Liver (tissue), 9 donors: ENCODE data around the gene NAV2. TPM values are rescaled to one million over a fixed set of nuclear protein-coding genes. Genes with fewer than 3 reads are reported as not detected.

ENCODE experiments used
- DNase-seq: peaks from one replicate; pipeline ENCODE4 v3.0.0-alpha.2; 2017; ENCODE audit warnings: low spot score
- H3K27ac ChIP-seq, 2 donors: one replicate each; pipeline ENCODE4 v1.7.0; 2013; ENCODE audit warnings: inconsistent platforms in 2 of 2, low read length in 2 of 2, control low read depth in 1 of 2, low read depth in 1 of 2, mild to moderate bottlenecking in 1 of 2
- H3K27me3 ChIP-seq, 4 donors: one replicate each; pipeline versions ENCODE4 v1.6.1 to v1.7.0; 2013; ENCODE audit warnings: low read length in 3 of 4, inconsistent platforms in 1 of 4, mild to moderate bottlenecking in 1 of 4, moderate library complexity in 1 of 4; ENCODE audit not compliant: control insufficient read depth in 4 of 4, insufficient read depth in 4 of 4
- H3K36me3 ChIP-seq, 4 donors: one replicate each; pipeline versions ENCODE4 v1.6.1 to v1.7.0; 2013; ENCODE audit warnings: low read length in 3 of 4, mild to moderate bottlenecking in 3 of 4, low read depth in 1 of 4, moderate library complexity in 1 of 4; ENCODE audit not compliant: control insufficient read depth in 4 of 4, insufficient read depth in 3 of 4
- H3K4me1 ChIP-seq, 4 donors: one replicate each; pipeline versions ENCODE4 v1.6.1 to v1.7.0; 2013; ENCODE audit warnings: low read length in 3 of 4, mild to moderate bottlenecking in 3 of 4, moderate library complexity in 1 of 4; ENCODE audit not compliant: control insufficient read depth in 4 of 4, insufficient read depth in 4 of 4
- H3K4me3 ChIP-seq, 3 donors: one replicate each; pipeline versions ENCODE4 v1.6.1 to v1.7.0; 2013; ENCODE audit warnings: low read length in 3 of 3, control low read depth in 1 of 3, low read depth in 1 of 3, mild to moderate bottlenecking in 1 of 3
- H3K9ac ChIP-seq, 2 donors: one replicate each; pipeline ENCODE4 v1.7.0; 2013; ENCODE audit warnings: low read length in 2 of 2, mild to moderate bottlenecking in 2 of 2, moderate library complexity in 2 of 2, control low read depth in 1 of 2, low read depth in 1 of 2
- H3K9me3 ChIP-seq, 4 donors: one replicate each; pipeline versions ENCODE4 v1.6.1 to v1.7.0; 2013; ENCODE audit warnings: low read length in 3 of 4; ENCODE audit not compliant: control insufficient read depth in 4 of 4
- FOXA1 ChIP-seq: IDR thresholded peaks from 2 replicates; pipeline ENCODE4 v1.6.1; 2016; ENCODE audit warnings: antibody characterized with exemption
- FOXA2 ChIP-seq: IDR thresholded peaks from 2 replicates; pipeline ENCODE4 v1.6.1; 2016; ENCODE audit warnings: antibody characterized with exemption
- GABPA ChIP-seq, 2 donors: IDR thresholded peaks in 1 of 2; conservative IDR thresholded peaks in 1 of 2; 2 replicates each; pipeline ENCODE4 v1.6.1; 2016; ENCODE audit warnings: antibody characterized with exemption in 2 of 2, mild to moderate bottlenecking in 1 of 2, moderate library complexity in 1 of 2
- HNF4A ChIP-seq, 2 donors: conservative IDR thresholded peaks; 2 replicates each; pipeline ENCODE4 v1.6.1; 2016; ENCODE audit warnings: antibody characterized with exemption in 2 of 2, mild to moderate bottlenecking in 2 of 2
- HNF4G ChIP-seq: IDR thresholded peaks from 2 replicates; pipeline ENCODE4 v1.6.1; 2016; ENCODE audit warnings: antibody characterized with exemption
- JUND ChIP-seq, 2 donors: IDR thresholded peaks; 2 replicates each; pipeline ENCODE4 v1.6.1; 2016; ENCODE audit warnings: antibody characterized with exemption in 2 of 2
- MAX ChIP-seq: IDR thresholded peaks from 2 replicates; pipeline ENCODE4 v1.6.1; 2016; ENCODE audit warnings: antibody characterized with exemption
- NR2F2 ChIP-seq: IDR thresholded peaks from 2 replicates; pipeline ENCODE4 v1.6.1; 2016; ENCODE audit warnings: antibody characterized with exemption
- RAD21 ChIP-seq, 2 donors: IDR thresholded peaks; 2 replicates each; pipeline ENCODE4 v1.6.1; 2016; ENCODE audit warnings: antibody characterized with exemption in 2 of 2, mild to moderate bottlenecking in 2 of 2
- RXRA ChIP-seq, 2 donors: IDR thresholded peaks; 2 replicates each; pipeline ENCODE4 v1.6.1; 2017 to 2018; ENCODE audit warnings: antibody characterized with exemption in 2 of 2, mild to moderate bottlenecking in 1 of 2
- SP1 ChIP-seq: IDR thresholded peaks from 2 replicates; pipeline ENCODE4 v1.6.1; 2018; ENCODE audit warnings: antibody characterized with exemption, mild to moderate bottlenecking
- TAF1 ChIP-seq: conservative IDR thresholded peaks from 2 replicates; pipeline ENCODE4 v1.6.1; 2016; ENCODE audit warnings: antibody characterized with exemption, mild to moderate bottlenecking
- YY1 ChIP-seq: IDR thresholded peaks from 2 replicates; pipeline ENCODE4 v1.6.1; 2016; ENCODE audit warnings: antibody characterized with exemption, mild to moderate bottlenecking
- ZBTB33 ChIP-seq: IDR thresholded peaks from 2 replicates; pipeline ENCODE4 v1.6.1; 2016; ENCODE audit warnings: antibody characterized with exemption
- WGBS: extraction: QIAGEN DNeasy Blood & Tissue Kit; methylation state at CpG from one replicate; pipeline ENCODE4 v1.1.7; 2013; 5-methylcytosine and 5-hydroxymethylcytosine counted together
- polyA plus RNA-seq, 2 donors: library from polyadenylated mRNA; stranded (reverse) in 1 of 2; unstranded in 1 of 2; fragments of 200-250 nt in 1 of 2; fragments of >200 nt in 1 of 2; fragmentation: Nextera tagmentation in 1 of 2; extraction: Ambion mirVana in 1 of 2; gene quantifications; one replicate each; pipeline versions ENCODE4 v1.2.1 to v1.2.3, GENCODE V29; 2013 to 2015
- total RNA-seq, 2 donors: library from RNA; depleted of rRNA; stranded (reverse); fragments of >200 nt; gene quantifications; one replicate each; pipeline ENCODE4 v1.2.3, GENCODE V29; 2014
- TF ChIP-seq, protein P1 (sequence below): IDR thresholded peaks from 2 replicates; pipeline ENCODE4 v1.6.1; 2016; ENCODE audit warnings: antibody characterized with exemption, mild to moderate bottlenecking
- TF ChIP-seq, protein P2 (sequence below): fragments of 150-350 bp; IDR thresholded peaks from 2 replicates; pipeline ENCODE4 v1.5.1; 2017; ENCODE audit warnings: improper control_type of control experiment, low read depth, low read length; ENCODE audit not compliant: missing input control
- donor health status: healthy.
- donor health status: healthy.
- donor health status: healthy.
- donor health status: healthy.
- donor health status: healthy.

The NAV2 gene
- total and polyA plus RNA-seq, 4 donors = 6.3 to 20.5 (median 11.6) TPM

DNA sequence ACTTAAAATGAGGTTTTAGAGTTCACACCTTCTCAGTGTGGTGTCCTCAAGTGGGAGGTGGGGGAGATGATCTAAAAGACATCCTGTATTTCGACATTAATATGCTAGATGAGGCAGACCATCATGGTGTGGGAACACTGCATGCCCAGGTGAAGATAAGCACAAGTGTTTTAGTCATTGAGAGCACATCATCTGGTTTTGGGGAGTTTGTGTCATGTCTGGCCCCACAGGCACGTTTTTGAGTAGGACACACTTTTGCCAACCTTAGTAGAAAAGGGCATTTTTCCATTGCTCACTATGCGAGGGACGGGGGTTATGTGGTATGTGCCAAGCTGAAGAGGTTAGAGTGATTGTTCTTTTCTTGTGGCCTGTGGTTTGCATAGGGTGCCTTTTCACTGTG lies 258.3 kb downstream of the NAV2 start:
- no peak for DNase-seq
- WGBS = 73% methylated on average over 4 of the region's 4 CpGs
- peaks cover 0 to 3% (median 1%) of the 10 kb centered on the region in 4 donors for H3K36me3 ChIP-seq
- peaks cover 0 to 3% (median 0%) of the 10 kb centered on the region in 4 donors for H3K4me1 ChIP-seq
- no peak overlapping the region for H3K4me3 ChIP-seq
- TF ChIP-seq RXRA (IDR thresholded peaks at IDR 0.05) (no peak), RAD21 (IDR thresholded peaks at IDR 0.05) (no peak), GABPA (IDR thresholded peaks at IDR 0.05 in 1 of 2, conservative IDR thresholded peaks at IDR 0.05 in 1 of 2) (no peak), HNF4G (no peak), YY1 (no peak)
- TF ChIP-seq, protein P1, sequence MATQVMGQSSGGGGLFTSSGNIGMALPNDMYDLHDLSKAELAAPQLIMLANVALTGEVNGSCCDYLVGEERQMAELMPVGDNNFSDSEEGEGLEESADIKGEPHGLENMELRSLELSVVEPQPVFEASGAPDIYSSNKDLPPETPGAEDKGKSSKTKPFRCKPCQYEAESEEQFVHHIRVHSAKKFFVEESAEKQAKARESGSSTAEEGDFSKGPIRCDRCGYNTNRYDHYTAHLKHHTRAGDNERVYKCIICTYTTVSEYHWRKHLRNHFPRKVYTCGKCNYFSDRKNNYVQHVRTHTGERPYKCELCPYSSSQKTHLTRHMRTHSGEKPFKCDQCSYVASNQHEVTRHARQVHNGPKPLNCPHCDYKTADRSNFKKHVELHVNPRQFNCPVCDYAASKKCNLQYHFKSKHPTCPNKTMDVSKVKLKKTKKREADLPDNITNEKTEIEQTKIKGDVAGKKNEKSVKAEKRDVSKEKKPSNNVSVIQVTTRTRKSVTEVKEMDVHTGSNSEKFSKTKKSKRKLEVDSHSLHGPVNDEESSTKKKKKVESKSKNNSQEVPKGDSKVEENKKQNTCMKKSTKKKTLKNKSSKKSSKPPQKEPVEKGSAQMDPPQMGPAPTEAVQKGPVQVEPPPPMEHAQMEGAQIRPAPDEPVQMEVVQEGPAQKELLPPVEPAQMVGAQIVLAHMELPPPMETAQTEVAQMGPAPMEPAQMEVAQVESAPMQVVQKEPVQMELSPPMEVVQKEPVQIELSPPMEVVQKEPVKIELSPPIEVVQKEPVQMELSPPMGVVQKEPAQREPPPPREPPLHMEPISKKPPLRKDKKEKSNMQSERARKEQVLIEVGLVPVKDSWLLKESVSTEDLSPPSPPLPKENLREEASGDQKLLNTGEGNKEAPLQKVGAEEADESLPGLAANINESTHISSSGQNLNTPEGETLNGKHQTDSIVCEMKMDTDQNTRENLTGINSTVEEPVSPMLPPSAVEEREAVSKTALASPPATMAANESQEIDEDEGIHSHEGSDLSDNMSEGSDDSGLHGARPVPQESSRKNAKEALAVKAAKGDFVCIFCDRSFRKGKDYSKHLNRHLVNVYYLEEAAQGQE = no peak
- H3K27ac ChIP-seq = no peak overlapping the region
- no peaks in the 10 kb centered on the region for H3K9me3 ChIP-seq
- H3K27me3 ChIP-seq = no peaks in the 10 kb centered on the region
- no peak overlapping the region for H3K9ac ChIP-seq

DNA sequence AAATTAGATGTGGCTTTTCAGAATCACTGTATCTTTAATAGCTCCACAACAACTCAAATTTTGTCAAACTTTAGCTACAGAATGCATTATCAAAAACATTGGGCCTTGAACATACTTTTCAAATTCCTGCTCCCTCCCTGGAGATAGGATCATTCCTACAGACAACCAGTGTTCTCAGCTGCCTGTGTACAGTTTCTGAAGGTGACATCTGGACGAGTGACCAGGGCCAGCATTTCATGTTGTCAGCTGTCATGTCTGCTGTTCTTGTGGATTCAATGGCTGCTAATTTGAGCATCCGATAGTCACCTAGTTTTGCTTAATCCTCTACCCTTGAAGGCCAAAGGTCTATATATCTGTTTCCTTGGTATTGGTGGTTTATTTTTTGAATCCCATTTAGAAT lies 259.5 kb downstream of the NAV2 start:
- DNase-seq = no peak
- Histone ChIP-seq H3K4me1 (peaks cover 0 to 12% (median 5%) of the 10 kb centered on the region in 4 donors), H3K9me3 (no peaks in the 10 kb centered on the region), H3K9ac (no peak overlapping the region), H3K27ac (no peak overlapping the region), H3K36me3 (peaks cover 0 to 3% (median 1%) of the 10 kb centered on the region in 4 donors), H3K27me3 (no peaks in the 10 kb centered on the region), H3K4me3 (no peak overlapping the region)
- 42% methylated on average over 2 of the region's 2 CpGs for whole genome bisulfite sequencing
- TF ChIP-seq, protein P2, sequence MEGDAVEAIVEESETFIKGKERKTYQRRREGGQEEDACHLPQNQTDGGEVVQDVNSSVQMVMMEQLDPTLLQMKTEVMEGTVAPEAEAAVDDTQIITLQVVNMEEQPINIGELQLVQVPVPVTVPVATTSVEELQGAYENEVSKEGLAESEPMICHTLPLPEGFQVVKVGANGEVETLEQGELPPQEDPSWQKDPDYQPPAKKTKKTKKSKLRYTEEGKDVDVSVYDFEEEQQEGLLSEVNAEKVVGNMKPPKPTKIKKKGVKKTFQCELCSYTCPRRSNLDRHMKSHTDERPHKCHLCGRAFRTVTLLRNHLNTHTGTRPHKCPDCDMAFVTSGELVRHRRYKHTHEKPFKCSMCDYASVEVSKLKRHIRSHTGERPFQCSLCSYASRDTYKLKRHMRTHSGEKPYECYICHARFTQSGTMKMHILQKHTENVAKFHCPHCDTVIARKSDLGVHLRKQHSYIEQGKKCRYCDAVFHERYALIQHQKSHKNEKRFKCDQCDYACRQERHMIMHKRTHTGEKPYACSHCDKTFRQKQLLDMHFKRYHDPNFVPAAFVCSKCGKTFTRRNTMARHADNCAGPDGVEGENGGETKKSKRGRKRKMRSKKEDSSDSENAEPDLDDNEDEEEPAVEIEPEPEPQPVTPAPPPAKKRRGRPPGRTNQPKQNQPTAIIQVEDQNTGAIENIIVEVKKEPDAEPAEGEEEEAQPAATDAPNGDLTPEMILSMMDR = no peak
- TF ChIP-seq FOXA1 (no peak), HNF4A (conservative IDR thresholded peaks at IDR 0.05) (no peak), SP1 (no peak), TAF1 (no peak), RAD21 (IDR thresholded peaks at IDR 0.05) (no peak), ZBTB33 (no peak), MAX (no peak), NR2F2 (no peak), JUND (IDR thresholded peaks at IDR 0.05) (no peak), GABPA (IDR thresholded peaks at IDR 0.05 in 1 of 2, conservative IDR thresholded peaks at IDR 0.05 in 1 of 2) (no peak), FOXA2 (no peak), YY1 (no peak)
- TF ChIP-seq, protein P1 = no peak
